Motor neuron (in vitro differentiated cells): ENCODE results near the gene ZP1. TPM values are rescaled to one million over a fixed set of nuclear protein-coding genes. Genes with fewer than 3 reads are reported as not detected.
A peak's percentile ranks its signal among the peaks of the same experiment; 100 is the strongest.
"Not testable (repeated sequence)": the region's sequence is repeated elsewhere in the genome, so short reads cannot be mapped to it uniquely, and the experiment has no call there.

Experiments used
- ATAC-seq, 8 experiments: fragments of 200-7000 bp; cut with Tn5 transposase; replicated peaks in 6 of 8; 2 replicates each; pipeline ENCODE4 v1.8.0; 2021; ENCODE audit warnings: mild to moderate bottlenecking in 8 of 8, moderate library complexity in 8 of 8
- H3K27ac ChIP-seq, 2 donors: fragments of 250-450 bp; sonication (Bioruptor Pico); 2 replicates each; pipeline ENCODE4 v1.9.0; 2021; ENCODE audit warnings: antibody characterized with exemption in 2 of 2, mild to moderate bottlenecking in 2 of 2, moderate library complexity in 1 of 2
- H3K4me1 ChIP-seq, 2 donors: fragments of 250-450 bp; sonication (Bioruptor Pico); replicated peaks in 1 of 2; 2 replicates each; pipeline ENCODE4 v1.6.1; 2021; ENCODE audit warnings: antibody characterized with exemption in 2 of 2, mild to moderate bottlenecking in 2 of 2, moderate library complexity in 1 of 2
- H3K4me3 ChIP-seq, 5 donors: fragments of 250-450 bp; sonication (Bioruptor Pico); 2 replicates each; pipeline ENCODE4 v1.9.0; 2021; ENCODE audit warnings: antibody characterized with exemption in 5 of 5, mild to moderate bottlenecking in 5 of 5, moderate library complexity in 4 of 5
- WGBS, 10 experiments: fragments of 450-650 bp; shearing (Covaris generic); methylation state at CpG; one replicate each; pipeline ENCODE4 v1.0.0; 2022; 5-methylcytosine and 5-hydroxymethylcytosine counted together
- in situ Hi-C, 9 experiments: fragments of 400-800 bp; cut with MboI; loops; one replicate each; pipeline ENCODE4 v1.15.0; 2021; ENCODE audit warnings: low sequenced_read_pairs in 9 of 9, low pct_unique_long_range_greater_than_20kb in 2 of 9; ENCODE audit not compliant: unreplicated experiment in 9 of 9
- total RNA-seq, 8 experiments: library from RNA; unstranded; fragments of 300-600 nt; gene quantifications; 2 replicates each; pipeline versions ENCODE4 v1.2.3 to v1.2.4, GENCODE V29; 2022

Gene ZP1
- total RNA-seq, 8 experiments from 2014 or later, result 0.56 to 0.95 (median 0.65) TPM; not detected in 4

DNA sequence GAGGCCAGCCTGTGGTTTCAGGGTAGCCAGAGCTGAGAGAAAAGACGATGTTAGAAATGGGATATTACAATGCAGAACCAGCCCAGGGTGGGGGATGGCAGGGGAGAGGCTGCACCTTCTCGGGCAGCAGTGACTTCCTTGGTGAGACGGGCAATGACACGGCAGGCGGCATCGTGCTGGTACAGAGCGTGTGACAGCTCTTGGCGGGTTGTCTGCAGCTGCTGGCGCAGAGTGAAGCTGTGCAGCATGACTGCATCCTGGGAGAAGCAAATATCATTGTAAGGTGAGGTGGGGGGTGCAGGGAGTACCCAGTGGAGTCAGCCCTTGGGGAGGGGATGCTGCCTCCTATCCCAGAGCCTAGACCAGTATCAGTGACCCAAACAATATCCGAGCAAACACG is 35.3 kb downstream of the ZP1 start:
- peaks cover 11 to 12% of the 10 kb centered on the region in 2 donors for H3K4me1 ChIP-seq
- ATAC-seq, result no peak
- WGBS, 10 experiments, result 100% methylated on average over 2 to 4 of the region's 11 CpGs; no CpG with 5 or more reads in 8 of the 10 experiments
- no peak overlapping the region for H3K27ac ChIP-seq
- in situ Hi-C loops, result no loop called here
- H3K4me3 ChIP-seq, result no peak overlapping the region

- 0 to 80% (median 54%) methylated on average over 1 to 6 of the region's 6 CpGs for WGBS, 10 experiments
- peak in 1 of 8 experiments; percentile 2 for ATAC-seq
- Histone ChIP-seq H3K4me3 (peak overlapping the region; percentile 55 to 93 (median 83)), H3K4me1 (peaks cover 11 to 12% of the 10 kb centered on the region in 2 donors), H3K27ac (peak overlapping the region; percentile 86 to 89)
- in situ Hi-C loops, result no loop called here
Observed at GRCh38 chr11:60905047-60905446, 37.7 kb downstream of the ZP1 start.

DNA sequence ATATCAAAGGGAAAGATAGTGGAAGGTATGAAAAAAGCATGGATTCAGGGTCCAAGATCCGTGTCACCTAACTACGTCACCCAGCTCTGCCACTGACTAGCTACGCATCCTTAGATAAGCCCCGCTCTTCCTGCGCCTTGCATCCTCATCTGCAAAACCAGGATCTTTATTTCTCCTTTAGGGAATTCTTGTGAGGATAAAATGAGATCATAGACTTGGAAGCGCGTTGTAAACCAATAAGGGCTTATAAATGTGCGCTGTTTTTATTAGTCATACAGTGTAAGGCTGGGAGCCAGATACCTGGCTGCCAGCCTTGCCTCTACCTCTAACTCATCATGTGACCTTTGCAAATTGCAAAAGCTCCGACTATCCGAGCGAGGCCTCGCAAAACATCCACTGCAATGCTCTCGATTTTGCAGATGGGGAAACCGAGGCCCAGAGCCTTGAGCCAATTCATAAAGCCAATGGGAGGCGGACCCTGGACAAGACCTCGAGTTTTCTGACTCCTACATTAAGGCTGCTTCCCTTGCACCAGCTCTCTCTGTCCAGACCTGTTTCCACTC is 38.3 kb downstream of the ZP1 start:
- ATAC-seq, result peak in 3 of 8 experiments; percentile 1 to 3 (median 1)

DNA sequence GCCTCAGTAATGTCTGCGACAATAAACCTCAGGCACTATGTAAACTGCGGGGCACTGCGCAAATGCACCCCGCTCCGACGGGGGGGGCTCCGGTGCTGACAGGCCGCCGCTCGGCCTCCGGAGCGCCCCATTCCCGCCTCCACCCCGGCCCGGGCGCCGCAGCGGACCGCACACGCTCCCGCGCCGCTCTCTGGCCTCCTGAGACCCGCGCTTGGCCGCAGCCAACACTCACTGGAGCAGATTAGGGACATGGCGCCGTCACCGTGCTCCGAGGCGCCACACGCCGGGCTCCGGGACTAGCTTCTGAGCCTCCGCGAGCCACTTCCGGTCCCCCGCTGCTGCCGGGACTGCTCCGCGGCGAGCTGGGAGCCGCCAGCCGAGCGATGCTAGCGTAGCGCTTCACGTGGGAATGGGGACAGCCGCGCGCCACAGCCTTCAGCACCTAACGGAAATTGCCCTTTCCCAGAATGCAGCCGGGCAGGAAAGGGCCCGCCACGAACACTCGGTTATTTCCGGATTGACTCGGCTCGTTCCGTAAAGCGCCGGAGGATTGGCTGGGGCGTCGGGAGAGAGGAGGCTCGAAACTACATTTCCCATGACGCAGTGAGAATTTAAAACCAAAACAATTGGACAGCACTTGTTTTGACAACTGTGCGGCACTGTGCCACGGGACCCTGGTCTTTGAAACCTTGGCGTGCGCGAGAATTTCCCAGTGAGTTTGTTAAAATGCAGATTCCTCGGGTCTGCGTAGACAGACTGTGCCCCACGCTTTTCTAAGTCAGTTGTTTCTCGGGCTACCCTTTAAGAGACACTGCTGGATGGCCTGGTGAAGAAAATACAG is 39.0 kb downstream of the ZP1 start, which contains the start of gene PRPF19:
TSS of gene PRPF19 (minus strand) at position 454 of the 841 bp plus-strand sequence. CDS start at position 251, 203 bp downstream.
- Histone ChIP-seq H3K4me3 (peak within 1 kb of the TSS; percentile 55 to 93 (median 83)), H3K4me1 (peaks cover 11 to 12% of the 10 kb centered on the region in 2 donors), H3K27ac (peak within 1 kb of the TSS; percentile 86 to 89)
- 0 to 1% (median 0%) methylated on average over 2 to 32 of the region's 75 CpGs; no CpG with 5 or more reads in 4 of the 10 experiments for WGBS, 10 experiments
- in situ Hi-C loops, result no loop called here
- ATAC-seq, result peak; percentile 90 to 98 (median 94)

More for the DNA sequence above, 38.3 kb downstream of the ZP1 start:
- H3K4me1 ChIP-seq, result peaks cover 11 to 12% of the 10 kb centered on the region in 2 donors
- in situ Hi-C loops, result no loop called here
- H3K4me3 ChIP-seq, result peak overlapping the region; percentile 55 to 93 (median 83)
- H3K27ac ChIP-seq, result peak overlapping the region; percentile 86 to 89
- WGBS, 10 experiments, result 0 to 13% (median 6%) methylated on average over 3 to 14 of the region's 16 CpGs; no CpG with 5 or more reads in 1 of the 10 experiments

GRCh38 chr11:60908803-60909202 is 41.5 kb downstream of the ZP1 start:
- in situ Hi-C loops, result no loop called here
- WGBS, 10 experiments, result 0 to 17% (median 0%) methylated on average over 1 of the region's 1 CpG; no CpG with 5 or more reads in 5 of the 10 experiments

GRCh38 chr11:60909680-60910280 is 42.4 kb downstream of the ZP1 start:
- WGBS, 10 experiments, result 0 to 43% (median 25%) methylated on average over 2 to 3 of the region's 3 CpGs; no CpG with 5 or more reads in 3 of the 10 experiments
- in situ Hi-C loops, result loop anchor here in 2 of 9 experiments (10.0 kb wide), 1 partner anchor 215 kb away; no protein-coding TSS in a partner anchor
- peaks cover 12 to 17% of the 10 kb centered on the region in 2 donors for H3K4me1 ChIP-seq
- not testable (repeated sequence) for H3K4me3 ChIP-seq, H3K27ac ChIP-seq, ATAC-seq

More at GRCh38 chr11:60908803-60909202, 41.5 kb downstream of the ZP1 start:
- Histone ChIP-seq H3K27ac (no peak overlapping the region), H3K4me1 (peaks cover 18 to 23% of the 10 kb centered on the region in 2 donors), H3K4me3 (no peak overlapping the region)
- no peak for ATAC-seq

DNA sequence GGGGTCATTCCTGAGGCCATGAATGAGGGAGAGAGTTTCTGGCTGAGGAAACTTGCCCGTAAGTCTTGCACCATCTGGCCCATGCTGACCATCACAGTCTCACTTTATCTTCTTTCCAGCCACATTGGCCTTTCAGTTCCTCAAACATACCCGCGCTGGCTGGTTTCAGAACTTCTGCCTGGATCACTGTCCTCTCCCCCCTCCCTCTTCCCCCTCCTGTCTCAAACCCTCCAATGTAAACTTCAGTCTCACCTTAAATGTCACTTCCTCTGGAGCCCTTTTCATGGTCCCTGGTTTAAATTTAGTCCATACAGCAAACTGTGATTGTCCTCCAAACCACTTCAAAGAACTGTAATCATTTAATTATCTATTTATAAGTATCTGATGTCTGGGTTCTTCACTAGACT is 42.9 kb downstream of the ZP1 start:
- H3K4me1 ChIP-seq, result peaks cover 9 to 12% of the 10 kb centered on the region in 2 donors
- in situ Hi-C loops, result loop anchor here in 2 of 9 experiments (10.0 kb wide), 1 partner anchor 215 kb away; no protein-coding TSS in a partner anchor
- no peak for ATAC-seq
- WGBS, 10 experiments, result 0 to 100% (median 70%) methylated on average over 1 to 3 of the region's 3 CpGs; no CpG with 5 or more reads in 4 of the 10 experiments
- no peak overlapping the region for H3K4me3 ChIP-seq
- H3K27ac ChIP-seq, result no peak overlapping the region

DNA sequence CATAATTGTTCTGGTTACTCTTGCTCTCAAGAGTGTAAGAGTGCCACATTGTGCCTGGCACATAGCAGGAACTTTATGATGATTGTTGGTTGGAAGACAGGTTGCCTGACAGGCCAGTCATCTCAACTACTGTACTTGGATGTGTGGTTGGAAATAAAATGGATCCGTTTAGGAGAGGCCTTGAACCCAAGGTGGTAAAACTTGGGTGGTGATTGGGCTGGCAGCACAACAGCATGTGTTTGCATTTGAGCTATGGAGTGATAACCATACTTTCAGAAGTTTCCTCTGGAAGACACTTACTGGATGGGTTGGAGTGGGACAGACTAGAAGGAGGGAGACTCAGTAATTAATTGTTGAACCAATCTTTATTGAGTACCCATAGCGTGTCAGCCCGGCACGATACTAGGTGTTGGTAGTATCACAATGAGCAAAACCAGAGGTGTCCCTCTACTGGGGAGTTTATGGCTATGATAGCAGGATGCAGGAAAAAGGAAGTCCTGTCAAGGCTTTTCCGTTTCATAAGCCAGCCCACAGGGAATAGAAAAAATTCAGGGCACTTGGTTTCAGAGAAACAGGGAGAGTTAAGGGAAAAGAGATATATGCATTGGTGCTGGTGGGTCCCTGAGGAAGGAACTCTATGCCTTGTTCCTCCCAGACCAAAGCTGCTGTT is 43.5 kb downstream of the ZP1 start:
- peaks cover 14 to 15% of the 10 kb centered on the region in 2 donors for H3K4me1 ChIP-seq
- in situ Hi-C loops, result loop anchor here in 2 of 9 experiments (10.0 kb wide), 1 partner anchor 214 kb away; no protein-coding TSS in a partner anchor
- H3K4me3 ChIP-seq, result no peak overlapping the region
- 32 to 100% (median 62%) methylated on average over 1 to 5 of the region's 5 CpGs; no CpG with 5 or more reads in 1 of the 10 experiments for WGBS, 10 experiments
- H3K27ac ChIP-seq, result no peak overlapping the region
- no peak for ATAC-seq

- no peak overlapping the region for H3K27ac ChIP-seq
- in situ Hi-C loops, result loop anchor here in 2 of 9 experiments (10.0 kb wide), 1 partner anchor 212 kb away; no protein-coding TSS in a partner anchor
- peaks cover 15% of the 10 kb centered on the region in 2 donors for H3K4me1 ChIP-seq
- ATAC-seq, result no peak
- H3K4me3 ChIP-seq, result no peak overlapping the region
- whole genome bisulfite sequencing, 10 experiments, result 13 to 84% (median 66%) methylated on average over 1 to 11 of the region's 12 CpGs
Observed at GRCh38 chr11:60912223-60912850, 45.0 kb downstream of the ZP1 start.

- no peak for ATAC-seq
- Histone ChIP-seq H3K4me3 (peak overlapping the region in 4 of 5 donors; percentile 46 to 70 (median 59)), H3K27ac (peak overlapping the region; percentile 94 to 98), H3K4me1 (peaks cover 15% of the 10 kb centered on the region in 2 donors)
- 56 to 100% (median 84%) methylated on average over 2 to 14 of the region's 22 CpGs; no CpG with 5 or more reads in 3 of the 10 experiments for WGBS, 10 experiments
- in situ Hi-C loops, result loop anchor here in 2 of 9 experiments (10.0 kb wide), 1 partner anchor 212 kb away; no protein-coding TSS in a partner anchor
Observed at GRCh38 chr11:60912851-60913528, 45.6 kb downstream of the ZP1 start.
